Adrenal gland (tissue), 12 donors: Measurements from ENCODE around the gene BCAR1. TPM values are rescaled to one million over a fixed set of nuclear protein-coding genes. Genes with fewer than 3 reads are reported as not detected.
"Not testable (repeated sequence)": the region's sequence is repeated elsewhere in the genome, so short reads cannot be mapped to it uniquely, and the experiment has no call there.

Experiments used
- DNase-seq, 7 donors: peaks; one replicate each; pipeline ENCODE4 v3.0.0-alpha.2; 2019 to 2020
- H3K27ac ChIP-seq, 5 donors: fragments of 200-600 bp; sonication (generic) in 4 of 5; 1 replicate in 3 of 5; 2 replicates in 2 of 5; pipeline versions ENCODE4 v1.5.1 to v1.8.0; 2016 to 2020; ENCODE audit warnings: mild to moderate bottlenecking in 1 of 5
- H3K27me3 ChIP-seq: fragments of 200-600 bp; 2 replicates; pipeline ENCODE4 v1.8.0; 2021
- H3K36me3 ChIP-seq, 2 donors: fragments of 200-600 bp; replicated peaks in 1 of 2; 1 replicate in 1 of 2; 2 replicates in 1 of 2; pipeline versions ENCODE4 v1.5.1 to v1.8.0; 2018 to 2022
- H3K4me1 ChIP-seq, 2 donors: fragments of 200-600 bp; replicated peaks in 1 of 2; 1 replicate in 1 of 2; 2 replicates in 1 of 2; pipeline versions ENCODE4 v1.5.1 to v1.8.0; 2018 to 2021
- H3K4me3 ChIP-seq, 4 donors: fragments of 200-600 bp; sonication (generic) in 3 of 4; one replicate each; pipeline ENCODE4 v1.5.1; 2016 to 2018
- H3K9me3 ChIP-seq, 3 donors: fragments of 200-600 bp; sonication (generic) in 1 of 3; replicated peaks in 1 of 3; 1 replicate in 2 of 3; 2 replicates in 1 of 3; pipeline versions ENCODE4 v1.5.1 to v1.8.0; 2016 to 2021
- POLR2A ChIP-seq, 2 donors: fragments of 450-650 bp; IDR thresholded peaks; one replicate each; pipeline ENCODE4 v1.6.1; 2017; ENCODE audit warnings: antibody characterized with exemption in 2 of 2, mild to moderate bottlenecking in 2 of 2, moderate library complexity in 1 of 2
- WGBS, 4 donors: extraction: QIAGEN DNeasy Blood & Tissue Kit in 2 of 4; methylation state at CpG; one replicate each; pipeline versions ENCODE4 v1.1.5 to v1.1.7; 2013 to 2017; 5-methylcytosine and 5-hydroxymethylcytosine counted together
- intact Hi-C, 2 donors: fragments of 100-400 bp; cut with DNase I; formaldehyde crosslinking; loops; one replicate each; pipeline versions ENCODE4 v1.14.1 to v1.15.0; 2022 to 2023
- polyA plus RNA-seq, 3 donors: library from polyadenylated mRNA; stranded (reverse); fragments of 200-250 nt in 2 of 3; fragments of 350-450 nt in 1 of 3; fragmentation: Illumina TruSeq in 1 of 3; extraction: RNeasy Lipid Tissue Mini Kit (QIAGEN cat#74804) in 1 of 3; gene quantifications; one replicate each; pipeline ENCODE4 v1.2.3, GENCODE V29; 2013 to 2014
- total RNA-seq, 9 donors: library from RNA; depleted of rRNA in 4 of 9; stranded (reverse); fragments of >200 nt in 4 of 9; fragments of 120-200 nt in 1 of 9; fragmentation: NEBNext Ultra II Directional in 1 of 9; extraction: Animal tissue kit (Norgen Biotek cat#: 25700) in 1 of 9; gene quantifications; one replicate each; pipeline versions ENCODE4 v1.1.0 to v1.2.4, GENCODE V29; 2013 to 2023
- TF ChIP-seq, protein P1 (sequence below), 6 experiments: fragments of 450-650 bp in 4 of 6; fragments of 200-600 bp in 2 of 6; sonication (generic) in 1 of 6; IDR thresholded peaks; 1 replicate in 5 of 6; 2 replicates in 1 of 6; pipeline versions ENCODE4 v1.5.1 to v1.8.0; 2016 to 2021; ENCODE audit warnings: antibody characterized with exemption in 6 of 6, mild to moderate bottlenecking in 2 of 6, moderate library complexity in 1 of 6
- donor health status: healthy with polysubstance abuse.
- donor health status: Bipolar disorder and iron deficiency.
- donor health status: DM: yes; HTN: yes; CAD: no.
- donor health status: DM: no; HTN: no; CAD: no.
- donor health status: DM: no; HTN: no; CAD: no.
- donor health status: DM: yes; HTN: yes; CAD: no.

Gene BCAR1
- total and polyA plus RNA-seq, 12 donors: 10.2 to 87.7 (median 63.8) TPM

- no peak overlapping the region for H3K4me3 ChIP-seq
These were observed 20.1 kb upstream of the BCAR1 start for GRCh38 chr16:75271441-75272096.

GRCh38 chr16:75269358-75269757 is 17.9 kb upstream of the BCAR1 start:
- DNase-seq, H3K36me3 ChIP-seq, H3K27ac ChIP-seq, intact Hi-C loops, H3K4me3 ChIP-seq, H3K27me3 ChIP-seq, H3K9me3 ChIP-seq: not testable (repeated sequence)
- WGBS, 4 donors: 55 to 82% (median 73%) methylated on average over 9 of the region's 9 CpGs
- H3K4me1 ChIP-seq: peaks cover 21 to 25% of the 10 kb centered on the region in 2 donors

More at GRCh38 chr16:75271441-75272096, 20.1 kb upstream of the BCAR1 start:
- Histone ChIP-seq H3K27ac (peak overlapping the region in 1 of 5 donors; percentile 5), H3K4me1 (peaks cover 12 to 17% of the 10 kb centered on the region in 2 donors), H3K36me3 (no peaks in the 10 kb centered on the region), H3K27me3 (no peaks in the 10 kb centered on the region), H3K9me3 (no peaks in the 10 kb centered on the region)
- TF ChIP-seq POLR2A (IDR thresholded peaks at IDR 0.05): no peak
- TF ChIP-seq, protein P1, sequence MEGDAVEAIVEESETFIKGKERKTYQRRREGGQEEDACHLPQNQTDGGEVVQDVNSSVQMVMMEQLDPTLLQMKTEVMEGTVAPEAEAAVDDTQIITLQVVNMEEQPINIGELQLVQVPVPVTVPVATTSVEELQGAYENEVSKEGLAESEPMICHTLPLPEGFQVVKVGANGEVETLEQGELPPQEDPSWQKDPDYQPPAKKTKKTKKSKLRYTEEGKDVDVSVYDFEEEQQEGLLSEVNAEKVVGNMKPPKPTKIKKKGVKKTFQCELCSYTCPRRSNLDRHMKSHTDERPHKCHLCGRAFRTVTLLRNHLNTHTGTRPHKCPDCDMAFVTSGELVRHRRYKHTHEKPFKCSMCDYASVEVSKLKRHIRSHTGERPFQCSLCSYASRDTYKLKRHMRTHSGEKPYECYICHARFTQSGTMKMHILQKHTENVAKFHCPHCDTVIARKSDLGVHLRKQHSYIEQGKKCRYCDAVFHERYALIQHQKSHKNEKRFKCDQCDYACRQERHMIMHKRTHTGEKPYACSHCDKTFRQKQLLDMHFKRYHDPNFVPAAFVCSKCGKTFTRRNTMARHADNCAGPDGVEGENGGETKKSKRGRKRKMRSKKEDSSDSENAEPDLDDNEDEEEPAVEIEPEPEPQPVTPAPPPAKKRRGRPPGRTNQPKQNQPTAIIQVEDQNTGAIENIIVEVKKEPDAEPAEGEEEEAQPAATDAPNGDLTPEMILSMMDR (IDR thresholded peaks at IDR 0.05): no peak
- WGBS, 4 donors: 74 to 94% (median 82%) methylated on average over 3 to 6 of the region's 6 CpGs
- no peak for DNase-seq
- intact Hi-C loops: no loop called here

DNA sequence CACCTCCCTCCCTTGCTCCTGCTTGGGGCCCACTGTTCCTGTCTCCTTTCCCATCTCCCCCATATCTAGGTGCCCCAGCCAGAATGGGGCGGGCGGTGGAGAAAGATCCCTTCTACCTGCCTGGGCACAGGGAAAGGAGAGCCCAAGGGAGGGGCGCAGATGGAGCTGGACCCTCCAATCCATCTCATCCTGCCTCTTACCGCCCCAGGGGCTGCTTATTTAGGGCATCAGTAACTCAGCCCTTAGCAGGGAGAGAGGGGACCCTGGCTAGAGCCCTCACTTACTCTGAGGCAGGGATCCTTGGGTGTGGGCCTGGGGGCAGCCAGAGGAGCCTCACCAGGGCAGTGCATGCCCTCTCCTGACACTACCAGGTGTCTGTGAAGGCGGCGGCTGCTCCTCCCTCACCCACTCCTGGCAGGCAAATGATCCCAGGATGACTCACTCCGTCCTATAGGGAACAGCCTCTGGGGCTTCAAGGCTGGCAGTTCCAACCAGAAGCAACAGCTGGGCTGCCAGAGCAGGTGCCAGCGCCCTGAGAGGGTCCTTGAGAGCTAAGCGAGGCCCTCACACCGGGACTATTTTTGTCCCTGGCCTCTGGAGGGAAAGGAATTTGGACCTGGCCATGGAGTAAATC is 16.3 kb upstream of the BCAR1 start:
- intact Hi-C loops: no loop called here
- Histone ChIP-seq H3K4me3 (no peak overlapping the region), H3K27ac (peak overlapping the region in 3 of 5 donors; percentile 37 to 70 (median 52)), H3K4me1 (peaks cover 32 to 41% of the 10 kb centered on the region in 2 donors), H3K27me3 (no peaks in the 10 kb centered on the region), H3K9me3 (no peaks in the 10 kb centered on the region), H3K36me3 (no peaks in the 10 kb centered on the region)
- peak; percentile 82 to 94 (median 90) for DNase-seq
- 52 to 93% (median 58%) methylated on average over 4 to 10 of the region's 10 CpGs for WGBS, 4 donors
- TF ChIP-seq, protein P1 (IDR thresholded peaks at IDR 0.05): no peak
- TF ChIP-seq POLR2A (IDR thresholded peaks at IDR 0.05): peak in 1 of 2 donors; percentile 47

DNA sequence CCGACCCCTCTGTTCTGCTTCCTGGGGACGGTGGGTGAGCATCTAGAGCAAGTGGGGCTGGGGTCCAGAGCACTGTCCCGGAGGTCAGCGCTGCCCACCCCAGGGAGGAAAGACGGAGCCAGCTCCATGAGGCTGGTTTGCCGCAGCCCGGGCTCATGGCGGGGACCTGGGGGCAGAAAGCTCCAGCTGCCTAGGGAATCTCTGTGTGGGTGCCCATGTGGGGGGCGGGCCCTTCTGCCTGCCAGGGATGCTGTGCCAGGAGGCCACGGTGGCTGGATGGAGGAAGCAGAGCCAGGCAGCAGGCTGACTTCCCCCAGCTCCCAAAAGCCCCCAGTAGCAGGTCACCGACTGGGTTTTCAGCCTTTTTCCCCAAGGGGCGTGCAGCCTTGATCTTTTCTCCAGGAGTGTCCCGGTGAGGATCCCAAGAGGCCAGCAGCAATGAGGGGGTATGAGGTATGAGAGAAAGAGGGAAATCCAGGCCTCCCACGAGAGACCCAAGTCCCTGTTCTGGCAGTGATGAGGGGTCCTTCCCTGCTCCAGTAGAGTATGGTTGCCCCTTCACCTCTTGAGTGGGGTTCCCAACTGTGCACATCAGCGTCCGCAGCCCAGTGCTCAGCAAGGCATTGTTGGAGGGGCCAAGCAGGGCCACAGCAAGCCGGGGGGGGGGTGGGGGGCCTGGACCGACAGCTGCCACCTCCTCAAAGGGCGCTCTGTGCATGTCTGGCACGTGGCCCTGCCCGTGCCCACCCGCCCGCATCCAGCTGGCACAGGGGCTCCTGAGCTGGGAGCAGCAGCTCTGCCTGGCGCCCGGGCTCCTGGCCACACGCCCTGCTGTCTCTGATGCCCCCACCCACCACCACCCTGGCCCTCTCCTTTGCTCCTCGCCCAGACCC is 15.6 kb upstream of the BCAR1 start:
- Histone ChIP-seq H3K27ac (peak overlapping the region in 3 of 5 donors; percentile 70 to 91 (median 87)), H3K36me3 (no peaks in the 10 kb centered on the region), H3K4me1 (peaks cover 35 to 48% of the 10 kb centered on the region in 2 donors), H3K4me3 (no peak overlapping the region), H3K27me3 (no peaks in the 10 kb centered on the region), H3K9me3 (no peaks in the 10 kb centered on the region)
- peak in 2 of 7 donors; percentile 11 to 28 for DNase-seq
- intact Hi-C loops: no loop called here
- 74 to 86% (median 78%) methylated on average over 8 to 27 of the region's 27 CpGs for WGBS, 4 donors
- TF ChIP-seq, protein P1 (IDR thresholded peaks at IDR 0.05): no peak
- TF ChIP-seq POLR2A (IDR thresholded peaks at IDR 0.05): no peak
